ENCODE results near the gene WDR59.
"Not testable (repeated sequence)": the region's sequence is repeated elsewhere in the genome, so short reads cannot be mapped to it uniquely, and the experiment has no call there.

The WDR59 gene

GRCh38 chr16:75024182-75024581, 39.3 kb upstream of the WDR59 start:
- H3K27ac ChIP-seq (ENCODE audit: insufficient read depth, low read depth, low read length, poor library complexity, severe bottlenecking) = no peak overlapping the region
- WGBS, 2 experiments = 95% methylated on average over 3 of the region's 3 CpGs

GRCh38 chr16:75023009-75023408, 38.1 kb upstream of the WDR59 start:
- Histone ChIP-seq H3K27me3 (ENCODE audit: control insufficient read depth, insufficient read depth, low read length, poor library complexity, severe bottlenecking) (no peaks in the 10 kb centered on the region), H3K4me1 (ENCODE audit: control insufficient read depth, insufficient read depth, low read length) (no peaks in the 10 kb centered on the region), H3K36me3 (ENCODE audit: control insufficient read depth, insufficient read depth, low read length) (no peaks in the 10 kb centered on the region), H3K27ac (ENCODE audit: insufficient read depth, low read depth, low read length, poor library complexity, severe bottlenecking) (no peak overlapping the region), H3K9me3 (ENCODE audit: control insufficient read depth, low read length) (no peaks in the 10 kb centered on the region), H3K4me3 (ENCODE audit: insufficient read depth, low read depth, low read length) (no peak overlapping the region)
- WGBS, 2 experiments = 97 to 98% methylated on average over 2 of the region's 2 CpGs

More at GRCh38 chr16:75024182-75024581, 39.3 kb upstream of the WDR59 start:
- no peaks in the 10 kb centered on the region for H3K9me3 ChIP-seq (ENCODE audit: control insufficient read depth, low read length)
- H3K27me3 ChIP-seq (ENCODE audit: control insufficient read depth, insufficient read depth, low read length, poor library complexity, severe bottlenecking) = no peaks in the 10 kb centered on the region
- H3K36me3 ChIP-seq (ENCODE audit: control insufficient read depth, insufficient read depth, low read length) = no peaks in the 10 kb centered on the region
- no peak overlapping the region for H3K4me3 ChIP-seq (ENCODE audit: insufficient read depth, low read depth, low read length)
- H3K4me1 ChIP-seq (ENCODE audit: control insufficient read depth, insufficient read depth, low read length) = no peaks in the 10 kb centered on the region

GRCh38 chr16:75022567-75022966, 37.6 kb upstream of the WDR59 start:
- Histone ChIP-seq H3K4me3 (ENCODE audit: insufficient read depth, low read depth, low read length) (no peak overlapping the region), H3K4me1 (ENCODE audit: control insufficient read depth, insufficient read depth, low read length) (no peaks in the 10 kb centered on the region), H3K36me3 (ENCODE audit: control insufficient read depth, insufficient read depth, low read length) (no peaks in the 10 kb centered on the region), H3K27me3 (ENCODE audit: control insufficient read depth, insufficient read depth, low read length, poor library complexity, severe bottlenecking) (no peaks in the 10 kb centered on the region), H3K27ac (ENCODE audit: insufficient read depth, low read depth, low read length, poor library complexity, severe bottlenecking) (no peak overlapping the region), H3K9me3 (ENCODE audit: control insufficient read depth, low read length) (no peaks in the 10 kb centered on the region)
- whole genome bisulfite sequencing, 2 experiments = 97% methylated on average over 4 of the region's 4 CpGs

- H3K4me1 ChIP-seq (ENCODE audit: control insufficient read depth, insufficient read depth, low read length) = no peaks in the 10 kb centered on the region
- H3K27ac ChIP-seq (ENCODE audit: insufficient read depth, low read depth, low read length, poor library complexity, severe bottlenecking) = no peak overlapping the region
- H3K27me3 ChIP-seq (ENCODE audit: control insufficient read depth, insufficient read depth, low read length, poor library complexity, severe bottlenecking) = no peaks in the 10 kb centered on the region
- H3K9me3 ChIP-seq (ENCODE audit: control insufficient read depth, low read length) = no peaks in the 10 kb centered on the region
- H3K4me3 ChIP-seq (ENCODE audit: insufficient read depth, low read depth, low read length) = no peak overlapping the region
- no peaks in the 10 kb centered on the region for H3K36me3 ChIP-seq (ENCODE audit: control insufficient read depth, insufficient read depth, low read length)
- 90% methylated on average over 1 of the region's 1 CpG; no CpG with 5 or more reads in 1 of the 2 experiments for WGBS, 2 experiments
Measured at GRCh38 chr16:75021410-75021809, 36.5 kb upstream of the WDR59 start.

- Histone ChIP-seq H3K36me3 (ENCODE audit: control insufficient read depth, insufficient read depth, low read length) (no peaks in the 10 kb centered on the region), H3K27ac (ENCODE audit: insufficient read depth, low read depth, low read length, poor library complexity, severe bottlenecking) (no peak overlapping the region), H3K4me1 (ENCODE audit: control insufficient read depth, insufficient read depth, low read length) (no peaks in the 10 kb centered on the region), H3K9me3 (ENCODE audit: control insufficient read depth, low read length) (no peaks in the 10 kb centered on the region), H3K27me3 (ENCODE audit: control insufficient read depth, insufficient read depth, low read length, poor library complexity, severe bottlenecking) (no peaks in the 10 kb centered on the region), H3K4me3 (ENCODE audit: insufficient read depth, low read depth, low read length) (no peak overlapping the region)
- WGBS, 2 experiments = 94 to 96% methylated on average over 7 of the region's 7 CpGs
Measured at GRCh38 chr16:75019586-75019985, 34.7 kb upstream of the WDR59 start.

- Histone ChIP-seq H3K36me3 (ENCODE audit: control insufficient read depth, insufficient read depth, low read length) (no peaks in the 10 kb centered on the region), H3K27ac (ENCODE audit: insufficient read depth, low read depth, low read length, poor library complexity, severe bottlenecking) (no peak overlapping the region), H3K4me1 (ENCODE audit: control insufficient read depth, insufficient read depth, low read length) (no peaks in the 10 kb centered on the region), H3K9me3 (ENCODE audit: control insufficient read depth, low read length) (no peaks in the 10 kb centered on the region), H3K4me3 (ENCODE audit: insufficient read depth, low read depth, low read length) (no peak overlapping the region), H3K27me3 (ENCODE audit: control insufficient read depth, insufficient read depth, low read length, poor library complexity, severe bottlenecking) (no peaks in the 10 kb centered on the region)
- WGBS, 2 experiments = 89 to 94% methylated on average over 7 to 8 of the region's 8 CpGs
Measured at GRCh38 chr16:75019007-75019406, 34.1 kb upstream of the WDR59 start.

- Histone ChIP-seq H3K9me3 (ENCODE audit: control insufficient read depth, low read length) (no peaks in the 10 kb centered on the region), H3K27ac (ENCODE audit: insufficient read depth, low read depth, low read length, poor library complexity, severe bottlenecking) (no peak overlapping the region), H3K4me3 (ENCODE audit: insufficient read depth, low read depth, low read length) (no peak overlapping the region), H3K4me1 (ENCODE audit: control insufficient read depth, insufficient read depth, low read length) (no peaks in the 10 kb centered on the region), H3K27me3 (ENCODE audit: control insufficient read depth, insufficient read depth, low read length, poor library complexity, severe bottlenecking) (no peaks in the 10 kb centered on the region), H3K36me3 (ENCODE audit: control insufficient read depth, insufficient read depth, low read length) (no peaks in the 10 kb centered on the region)
- 93 to 100% methylated on average over 2 to 3 of the region's 3 CpGs for WGBS, 2 experiments
Measured at GRCh38 chr16:75017670-75018525, 33.0 kb upstream of the WDR59 start.

- H3K4me1 ChIP-seq (ENCODE audit: control insufficient read depth, insufficient read depth, low read length); H3K9me3 ChIP-seq (ENCODE audit: control insufficient read depth, low read length); H3K27ac ChIP-seq (ENCODE audit: insufficient read depth, low read depth, low read length, poor library complexity, severe bottlenecking); H3K27me3 ChIP-seq (ENCODE audit: control insufficient read depth, insufficient read depth, low read length, poor library complexity, severe bottlenecking); H3K4me3 ChIP-seq (ENCODE audit: insufficient read depth, low read depth, low read length); H3K36me3 ChIP-seq (ENCODE audit: control insufficient read depth, insufficient read depth, low read length): not testable (repeated sequence)
- 89 to 94% methylated on average over 12 of the region's 12 CpGs for WGBS, 2 experiments
Measured at GRCh38 chr16:75016451-75017081, 31.6 kb upstream of the WDR59 start.

- H3K27me3 ChIP-seq (ENCODE audit: control insufficient read depth, insufficient read depth, low read length, poor library complexity, severe bottlenecking) = no peaks in the 10 kb centered on the region
- H3K4me3 ChIP-seq (ENCODE audit: insufficient read depth, low read depth, low read length) = no peak overlapping the region
- WGBS, 2 experiments = 89 to 97% methylated on average over 1 to 2 of the region's 2 CpGs
- H3K27ac ChIP-seq (ENCODE audit: insufficient read depth, low read depth, low read length, poor library complexity, severe bottlenecking) = no peak overlapping the region
- no peaks in the 10 kb centered on the region for H3K4me1 ChIP-seq (ENCODE audit: control insufficient read depth, insufficient read depth, low read length)
- H3K36me3 ChIP-seq (ENCODE audit: control insufficient read depth, insufficient read depth, low read length) = no peaks in the 10 kb centered on the region
- no peaks in the 10 kb centered on the region for H3K9me3 ChIP-seq (ENCODE audit: control insufficient read depth, low read length)
Measured at GRCh38 chr16:75014318-75014717, 29.4 kb upstream of the WDR59 start.

- not testable (repeated sequence) for H3K4me3 ChIP-seq (ENCODE audit: insufficient read depth, low read depth, low read length); H3K9me3 ChIP-seq (ENCODE audit: control insufficient read depth, low read length); H3K36me3 ChIP-seq (ENCODE audit: control insufficient read depth, insufficient read depth, low read length); H3K4me1 ChIP-seq (ENCODE audit: control insufficient read depth, insufficient read depth, low read length); H3K27me3 ChIP-seq (ENCODE audit: control insufficient read depth, insufficient read depth, low read length, poor library complexity, severe bottlenecking); H3K27ac ChIP-seq (ENCODE audit: insufficient read depth, low read depth, low read length, poor library complexity, severe bottlenecking)
- 88 to 89% methylated on average over 6 of the region's 6 CpGs for WGBS, 2 experiments
Measured at GRCh38 chr16:75013123-75013522, 28.2 kb upstream of the WDR59 start.

Data from ectodermal cell (in vitro differentiated cells).